ENCODE results near the gene LAD1.

LAD1 gene

GRCh38 chr1:201364808-201365105 lies 34.4 kb downstream of the LAD1 start:
- no peak for DNase-seq (ENCODE audit: low read depth, low spot score)

GRCh38 chr1:201363467-201363866 lies 35.7 kb downstream of the LAD1 start:
- no peak for DNase-seq (ENCODE audit: low read depth, low spot score)

- no peak for DNase-seq (ENCODE audit: low read depth, low spot score)
Measured at GRCh38 chr1:201362906-201363305, 36.2 kb downstream of the LAD1 start.

GRCh38 chr1:201361652-201362504 lies 37.2 kb downstream of the LAD1 start:
- no peak for DNase-seq (ENCODE audit: low read depth, low spot score)

- no peak for DNase-seq (ENCODE audit: low read depth, low spot score)
Measured at GRCh38 chr1:201360901-201361651, 38.0 kb downstream of the LAD1 start.

- no peak for DNase-seq (ENCODE audit: low read depth, low spot score)
Measured at GRCh38 chr1:201360486-201360885, 38.6 kb downstream of the LAD1 start.

GRCh38 chr1:201359873-201360210 lies 39.3 kb downstream of the LAD1 start:
- DNase-seq (ENCODE audit: low read depth, low spot score), result no peak

GRCh38 chr1:201359031-201359872 lies 39.9 kb downstream of the LAD1 start:
- DNase-seq (ENCODE audit: low read depth, low spot score), result no peak

- DNase-seq (ENCODE audit: low read depth, low spot score), result no peak
Measured at GRCh38 chr1:201358596-201358995, 40.5 kb downstream of the LAD1 start.

- no peak for DNase-seq (ENCODE audit: low read depth, low spot score)
Measured at GRCh38 chr1:201357636-201358348, 41.3 kb downstream of the LAD1 start.

GRCh38 chr1:201357211-201357610 lies 41.9 kb downstream of the LAD1 start:
- DNase-seq (ENCODE audit: low read depth, low spot score), result no peak

GRCh38 chr1:201356701-201357100 lies 42.4 kb downstream of the LAD1 start:
- no peak for DNase-seq (ENCODE audit: low read depth, low spot score)

- DNase-seq (ENCODE audit: low read depth, low spot score), result no peak
Measured at GRCh38 chr1:201356236-201356635, 42.9 kb downstream of the LAD1 start.

- no peak for DNase-seq (ENCODE audit: low read depth, low spot score)
Measured at GRCh38 chr1:201355471-201355870, 43.7 kb downstream of the LAD1 start.

GRCh38 chr1:201354901-201355295 lies 44.2 kb downstream of the LAD1 start:
- DNase-seq (ENCODE audit: low read depth, low spot score), result no peak

GRCh38 chr1:201354151-201354900 lies 44.8 kb downstream of the LAD1 start:
- DNase-seq (ENCODE audit: low read depth, low spot score), result no peak

- DNase-seq (ENCODE audit: low read depth, low spot score), result no peak
Measured at GRCh38 chr1:201353186-201353940, 45.8 kb downstream of the LAD1 start.

GRCh38 chr1:201351617-201352016 lies 47.5 kb downstream of the LAD1 start:
- no peak for DNase-seq (ENCODE audit: low read depth, low spot score)

- DNase-seq (ENCODE audit: low read depth, low spot score), result no peak
Measured at GRCh38 chr1:201350884-201351283, 48.2 kb downstream of the LAD1 start.

GRCh38 chr1:201350361-201350725 lies 48.8 kb downstream of the LAD1 start:
- no peak for DNase-seq (ENCODE audit: low read depth, low spot score)

Measured in iPS DF 19.7 (cell line).